GM23338 (cell line): ENCODE results near the gene NCOR2.

Source experiments
- CTCF ChIP-seq, 2 experiments: fragments of 200-600 bp in 1 of 2; sonication (generic) in 1 of 2; conservative IDR thresholded peaks; 2 replicates each; pipeline versions ENCODE4 v1.5.1 to v1.6.1; 2016 to 2017; ENCODE audit warnings: antibody characterized with exemption in 2 of 2, low read depth in 2 of 2, mild to moderate bottlenecking in 2 of 2, moderate library complexity in 1 of 2
- EZH2 ChIP-seq: fragments of 200-600 bp; sonication (generic); IDR thresholded peaks from one replicate; pipeline ENCODE4 v1.8.0; 2017; ENCODE audit warnings: antibody characterized with exemption, mild to moderate bottlenecking, low read depth; ENCODE audit not compliant: unreplicated experiment

GRCh38 chr12:124593851-124594401 lies 26.5 kb upstream of the NCOR2 start:
- no peak for TF ChIP-seq CTCF (conservative IDR thresholded peaks at IDR 0.05; ENCODE audit: low read depth in 2 of 2)
- TF ChIP-seq EZH2 = no peak
